Large intestine (tissue), 3 donors: ENCODE data around the gene UPK2. TPM values are rescaled to one million over a fixed set of nuclear protein-coding genes. Genes with fewer than 3 reads are reported as not detected.
A peak's percentile ranks its signal among the peaks of the same experiment; 100 is the strongest.

Experiments
- DNase-seq, 2 donors: peaks; one replicate each; pipeline versions ENCODE4 v3.0.0 to v3.0.0-alpha.2; 2013
- H3K27ac ChIP-seq: one replicate; pipeline ENCODE4 v1.5.1; 2013; ENCODE audit warnings: low read length
- H3K27me3 ChIP-seq: 2 replicates; pipeline ENCODE4 v1.6.1; 2013; ENCODE audit warnings: low read length; ENCODE audit not compliant: control insufficient read depth, insufficient read depth
- H3K36me3 ChIP-seq: 2 replicates; pipeline ENCODE4 v1.6.1; 2013; ENCODE audit warnings: low read length; ENCODE audit not compliant: control insufficient read depth, insufficient read depth
- H3K4me1 ChIP-seq: one replicate; pipeline ENCODE4 v1.6.1; 2013; ENCODE audit warnings: low read length; ENCODE audit not compliant: control insufficient read depth, insufficient read depth
- H3K4me3 ChIP-seq: one replicate; pipeline ENCODE4 v1.5.1; 2013; ENCODE audit warnings: low read length
- H3K9me3 ChIP-seq: one replicate; pipeline ENCODE4 v1.6.1; 2013; ENCODE audit warnings: mild to moderate bottlenecking, low read depth, low read length, moderate library complexity; ENCODE audit not compliant: control insufficient read depth
- WGBS: methylation state at CpG from one replicate; pipeline ENCODE4 v1.1.5; 2013; ENCODE audit warnings: low lambda C conversion rate; ENCODE audit not compliant: insufficient coverage; 5-methylcytosine and 5-hydroxymethylcytosine counted together
- polyA plus RNA-seq: library from polyadenylated mRNA; unstranded; fragments of 120-200 nt; gene quantifications from one replicate; pipeline ENCODE4 v1.2.1, GENCODE V29; 2013

UPK2 gene
- polyA plus RNA-seq, 1 donor = 0.10 TPM

DNA sequence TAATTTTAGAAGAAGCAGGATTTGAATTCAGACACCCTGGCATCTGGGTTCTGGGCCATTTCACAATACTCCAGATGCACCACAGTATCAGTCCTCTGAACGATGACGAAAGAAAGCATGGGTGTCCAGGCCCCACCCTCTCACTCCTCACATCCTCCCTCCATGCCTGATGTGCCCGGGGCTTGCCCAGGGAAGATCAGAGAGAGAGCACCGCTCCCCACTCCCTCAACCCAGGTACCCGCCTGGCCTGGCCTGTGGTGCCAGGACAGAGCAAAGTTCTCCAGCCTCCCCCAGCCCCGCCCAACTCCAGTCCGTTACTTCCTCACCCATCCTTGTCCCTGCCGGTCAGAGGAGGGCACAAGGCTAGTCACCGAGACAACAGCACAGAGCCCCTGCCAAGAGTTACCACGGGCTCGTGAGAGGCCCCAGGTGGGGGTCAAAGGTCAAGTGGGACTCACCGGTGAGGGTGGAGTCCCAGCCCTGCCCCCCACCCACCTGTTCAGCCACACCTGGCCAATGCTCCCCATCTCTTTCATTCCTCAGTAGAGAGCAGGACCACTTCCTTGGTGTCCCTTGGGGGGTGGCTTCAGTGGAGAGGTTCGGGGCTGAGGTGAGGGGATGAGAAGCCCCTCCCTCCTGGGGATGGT lies 38.5 kb upstream of the UPK2 start:
- no CpG with 5 or more reads among the region's 13 CpGs for WGBS
- H3K4me1 ChIP-seq = peaks cover 97% of the 10 kb centered on the region
- peak overlapping the region; percentile 98 for H3K27ac ChIP-seq
- no peaks in the 10 kb centered on the region for H3K9me3 ChIP-seq
- H3K27me3 ChIP-seq = no peaks in the 10 kb centered on the region
- peaks cover 3% of the 10 kb centered on the region for H3K36me3 ChIP-seq
- H3K4me3 ChIP-seq = no peak overlapping the region
- peak in 1 of 2 donors; percentile 85 for DNase-seq

GRCh38 chr11:118918128-118918685 lies 37.9 kb upstream of the UPK2 start:
- DNase-seq = peak; percentile 89 to 95
- no CpG with 5 or more reads among the region's 14 CpGs for WGBS
- Histone ChIP-seq H3K9me3 (no peaks in the 10 kb centered on the region), H3K27me3 (no peaks in the 10 kb centered on the region), H3K27ac (peak overlapping the region; percentile 98), H3K36me3 (peaks cover 3% of the 10 kb centered on the region), H3K4me1 (peaks cover 97% of the 10 kb centered on the region), H3K4me3 (peak overlapping the region; percentile 30)

DNA sequence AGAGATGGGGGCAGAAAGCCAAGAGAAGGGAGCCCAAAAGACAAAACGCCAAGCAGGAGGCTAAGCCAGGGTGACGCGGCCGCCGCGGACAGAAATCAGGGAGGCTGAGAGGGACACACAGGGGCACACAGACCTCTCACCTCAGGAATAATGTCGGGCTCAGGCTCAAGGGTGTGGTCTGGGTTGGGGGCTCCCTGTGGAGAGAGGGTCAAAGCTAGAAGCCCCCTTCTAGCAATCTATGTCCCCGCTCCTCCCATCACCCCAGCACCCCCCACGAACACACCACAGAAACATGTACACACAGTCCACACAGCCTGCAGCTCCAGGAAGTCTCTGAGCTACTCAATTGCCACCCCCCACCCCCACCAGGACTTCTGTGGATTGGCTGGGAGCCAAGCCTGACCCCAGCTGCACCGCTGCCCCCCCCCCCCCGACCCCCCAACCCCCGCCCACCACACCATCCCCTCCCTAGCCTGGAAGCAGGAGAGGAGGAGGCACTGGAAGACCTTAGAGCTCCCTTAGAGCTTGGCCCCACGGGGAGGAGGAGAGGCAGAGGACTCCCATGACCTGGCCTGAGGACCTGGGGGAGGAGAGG lies 37.3 kb upstream of the UPK2 start:
- no peaks in the 10 kb centered on the region for H3K9me3 ChIP-seq
- peaks cover 97% of the 10 kb centered on the region for H3K4me1 ChIP-seq
- peak overlapping the region; percentile 98 for H3K27ac ChIP-seq
- whole genome bisulfite sequencing = no CpG with 5 or more reads among the region's 13 CpGs
- DNase-seq = no peak
- H3K4me3 ChIP-seq = peak overlapping the region; percentile 30
- H3K27me3 ChIP-seq = no peaks in the 10 kb centered on the region
- peaks cover 3% of the 10 kb centered on the region for H3K36me3 ChIP-seq

GRCh38 chr11:118921121-118921928 lies 34.8 kb upstream of the UPK2 start:
- Histone ChIP-seq H3K4me3 (peak overlapping the region; percentile 93), H3K27me3 (no peaks in the 10 kb centered on the region), H3K9me3 (no peaks in the 10 kb centered on the region), H3K4me1 (peaks cover 78% of the 10 kb centered on the region), H3K27ac (peak overlapping the region; percentile 98), H3K36me3 (no peaks in the 10 kb centered on the region)
- DNase-seq = peak; percentile 80 to 85
- no CpG with 5 or more reads among the region's 13 CpGs for WGBS

DNA sequence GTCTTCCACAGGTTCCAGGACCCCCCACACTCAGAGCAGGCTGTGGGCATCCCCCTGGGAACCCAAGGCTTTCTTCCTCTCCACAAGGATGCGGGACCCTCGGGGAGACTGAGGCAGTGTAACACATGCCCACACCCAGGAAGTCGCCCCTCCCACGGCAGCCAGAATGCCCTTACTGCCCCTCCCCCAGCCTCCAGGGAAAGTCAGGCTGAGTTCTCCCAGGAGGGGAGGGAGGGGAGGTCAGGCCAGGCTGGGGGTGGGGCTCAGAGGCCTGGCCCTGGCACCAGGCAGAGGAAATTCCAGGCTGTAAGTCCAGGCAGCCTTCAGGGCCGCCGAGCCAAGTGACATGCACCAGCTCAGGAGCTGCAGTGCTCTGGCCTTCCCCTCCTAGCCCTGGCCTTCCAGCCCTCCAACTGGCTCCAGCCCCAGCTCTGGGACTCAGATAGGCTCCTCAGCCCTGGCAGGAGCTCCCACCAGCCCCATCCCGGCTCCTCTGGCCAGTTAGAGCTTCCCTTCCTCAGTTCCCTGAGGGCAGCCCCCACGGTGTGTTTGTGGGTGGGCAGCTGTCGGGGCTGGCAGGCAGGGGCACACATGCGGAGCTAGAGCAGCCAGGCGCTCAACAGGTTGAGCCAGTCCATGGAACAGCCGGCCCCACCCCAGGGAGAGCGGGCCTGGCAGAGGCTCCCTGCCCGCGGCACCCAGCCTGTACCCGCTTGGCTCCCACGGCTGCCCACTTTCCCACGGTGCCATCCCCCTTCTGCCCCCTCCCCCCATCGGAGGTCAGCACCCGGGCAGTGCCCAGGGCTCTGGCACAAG lies 34.0 kb upstream of the UPK2 start:
- Histone ChIP-seq H3K9me3 (no peaks in the 10 kb centered on the region), H3K27ac (peak overlapping the region; percentile 98), H3K4me3 (peak overlapping the region; percentile 93), H3K4me1 (peaks cover 70% of the 10 kb centered on the region), H3K27me3 (no peaks in the 10 kb centered on the region), H3K36me3 (no peaks in the 10 kb centered on the region)
- peak in 1 of 2 donors; percentile 65 for DNase-seq
- WGBS = no CpG with 5 or more reads among the region's 20 CpGs

DNA sequence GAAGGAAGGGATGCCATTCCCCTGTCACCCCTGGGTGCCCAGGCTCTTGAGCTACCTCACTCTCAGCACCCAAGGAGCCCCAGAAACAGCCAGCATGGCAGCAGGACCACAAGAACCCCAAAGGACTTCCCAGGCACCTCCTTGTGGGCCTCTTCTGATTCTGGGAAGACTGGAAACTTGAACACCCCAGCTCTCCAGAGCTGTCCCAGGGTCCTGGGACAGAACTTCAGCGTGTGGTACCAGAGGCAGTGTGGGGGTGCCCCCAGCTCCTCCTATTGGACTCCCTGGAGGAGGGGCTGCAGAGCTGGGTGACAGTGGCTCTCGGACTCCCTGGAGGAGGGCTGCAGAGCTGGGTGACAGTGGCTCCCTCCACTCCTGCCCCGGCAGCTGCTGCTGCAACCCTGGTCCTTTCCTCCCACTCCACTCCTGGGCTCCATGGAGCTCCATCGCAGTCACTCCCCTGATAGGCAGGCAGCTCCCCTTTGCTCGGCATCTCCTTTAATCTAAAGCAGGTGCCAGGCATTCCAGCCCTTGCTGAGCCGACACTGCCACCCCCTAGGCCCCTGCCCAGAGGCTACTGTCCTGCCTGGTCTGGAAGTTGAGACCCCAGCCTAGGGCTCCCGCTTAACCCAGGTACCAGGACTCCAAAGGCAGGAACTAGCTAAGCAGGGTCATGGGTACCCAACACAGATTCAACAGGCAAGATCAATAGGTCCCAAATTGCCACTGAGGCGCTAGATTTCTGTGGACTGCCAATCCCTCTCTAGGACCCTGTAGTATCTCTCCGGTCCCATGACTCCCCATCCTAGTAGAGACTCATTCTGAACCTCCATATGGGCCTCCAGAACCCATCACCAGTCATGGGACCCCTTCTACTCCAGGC lies 33.1 kb upstream of the UPK2 start:
- Histone ChIP-seq H3K4me3 (peak overlapping the region; percentile 93), H3K27ac (peak overlapping the region; percentile 98), H3K9me3 (no peaks in the 10 kb centered on the region), H3K27me3 (no peaks in the 10 kb centered on the region), H3K4me1 (peaks cover 65% of the 10 kb centered on the region), H3K36me3 (no peaks in the 10 kb centered on the region)
- no CpG with 5 or more reads among the region's 9 CpGs for WGBS
- DNase-seq = no peak

DNA sequence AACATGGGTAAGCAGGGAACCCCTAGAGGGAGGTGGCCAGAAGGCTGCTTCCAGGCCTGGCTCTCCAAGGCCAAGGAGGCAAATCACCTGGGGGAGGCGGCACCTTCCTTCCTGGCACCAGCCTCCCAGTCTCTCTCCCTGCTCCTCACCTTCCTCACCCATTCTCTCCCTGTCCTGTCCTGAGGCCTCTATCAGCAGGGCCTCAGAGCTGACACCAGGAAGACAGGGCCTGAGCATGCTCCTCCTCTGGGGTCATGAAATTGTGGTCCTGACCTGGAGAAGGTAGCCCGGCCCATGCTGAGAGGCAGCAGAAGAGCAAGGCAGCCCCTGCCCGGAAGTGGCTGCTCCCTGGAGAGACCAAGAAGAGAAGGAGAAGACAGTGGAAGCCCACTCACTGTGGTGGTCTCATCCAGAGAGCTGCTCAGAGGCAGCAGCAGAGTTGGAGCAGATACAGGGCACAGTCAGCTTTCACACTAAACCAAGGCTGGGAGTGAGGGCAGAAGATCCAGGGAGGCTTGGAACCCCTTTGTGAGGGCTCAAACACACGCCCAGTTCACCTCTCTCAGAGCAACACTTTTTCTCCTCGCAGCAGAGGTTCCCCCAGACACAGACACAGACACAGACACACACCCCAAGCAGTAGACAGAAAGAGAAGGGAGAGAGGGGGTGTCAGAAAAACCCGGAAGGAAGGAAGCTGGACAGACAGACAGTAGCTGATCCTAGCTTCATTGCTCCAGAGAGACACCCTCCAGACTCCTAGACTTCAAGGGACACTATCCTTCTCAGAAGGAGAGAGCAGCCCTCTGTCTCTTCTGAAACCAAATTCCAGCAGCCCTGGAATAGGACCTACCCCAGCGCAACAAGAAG lies 32.1 kb upstream of the UPK2 start:
- WGBS = no CpG with 5 or more reads among the region's 7 CpGs
- Histone ChIP-seq H3K9me3 (no peaks in the 10 kb centered on the region), H3K36me3 (no peaks in the 10 kb centered on the region), H3K4me1 (peaks cover 58% of the 10 kb centered on the region), H3K27me3 (no peaks in the 10 kb centered on the region), H3K27ac (peak overlapping the region; percentile 98), H3K4me3 (peak overlapping the region; percentile 93)
- peak in 1 of 2 donors; percentile 31 for DNase-seq

DNA sequence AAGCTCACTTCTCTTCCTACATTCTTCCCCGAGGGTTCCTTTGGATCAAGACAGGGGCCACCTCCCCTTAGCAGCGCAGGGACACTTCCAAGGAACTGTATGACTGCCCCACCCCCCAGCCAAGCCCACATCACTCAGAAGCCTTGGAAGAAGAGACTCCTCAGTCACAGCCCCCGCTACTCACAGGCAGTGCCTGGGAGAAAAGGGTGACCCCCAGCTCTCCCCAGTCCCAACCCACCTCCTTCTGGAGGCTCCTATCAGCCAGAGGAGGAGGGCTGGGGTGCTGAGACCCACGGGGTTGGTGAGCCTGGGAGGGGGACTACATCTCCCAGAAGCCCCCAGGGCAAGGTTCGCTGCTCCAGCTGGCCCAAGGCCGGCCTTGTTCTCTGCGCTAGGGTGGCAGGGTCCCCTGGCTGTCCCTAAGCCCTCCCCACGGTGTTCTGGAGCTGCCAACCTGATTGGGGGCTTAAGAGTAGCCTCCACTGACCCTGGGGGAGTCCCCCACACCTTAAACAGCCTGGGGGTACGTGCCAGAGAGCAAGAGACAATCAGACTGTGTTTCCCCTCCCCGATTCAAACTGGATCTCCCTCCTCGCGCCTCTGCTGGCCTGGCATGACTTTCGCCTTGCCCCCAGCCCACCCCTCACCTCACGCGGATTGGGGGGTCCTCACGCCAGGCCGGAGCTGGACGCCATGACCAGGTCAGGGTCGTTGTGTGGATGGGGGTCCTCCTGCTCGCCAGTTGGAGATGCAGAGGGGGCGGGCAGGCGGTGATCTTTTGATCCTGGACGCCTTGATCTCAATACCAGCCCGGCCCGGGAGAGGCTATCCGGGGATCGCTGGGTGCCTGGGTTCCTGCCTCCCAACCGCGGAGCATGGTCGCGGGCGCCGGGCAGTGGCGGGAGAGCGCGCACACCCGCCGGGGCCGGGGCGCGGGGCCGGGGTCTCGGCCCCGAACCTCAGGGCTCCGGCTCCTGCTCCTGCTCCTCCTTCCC lies 31.2 kb upstream of the UPK2 start:
- Histone ChIP-seq H3K36me3 (no peaks in the 10 kb centered on the region), H3K4me1 (peaks cover 49% of the 10 kb centered on the region), H3K27me3 (no peaks in the 10 kb centered on the region), H3K27ac (peak overlapping the region; percentile 98), H3K4me3 (peak overlapping the region; percentile 93), H3K9me3 (no peaks in the 10 kb centered on the region)
- peak in 1 of 2 donors; percentile 78 for DNase-seq
- WGBS = no CpG with 5 or more reads among the region's 45 CpGs
